NCI-H446 treated with DMSO at 0.1 percent for 48 hours (cell line): ENCODE measurements around the gene FHOD1.

Experiments
- DNase-seq: peaks from one replicate; lab custom pipeline; 2025; lab: John Stamatoyannopoulos, UW

Gene FHOD1

GRCh38 chr16:67208154-67208896 lies 39.0 kb downstream of the FHOD1 start:
- DNase-seq = no peak

- no peak for DNase-seq
Measured at GRCh38 chr16:67207249-67208091, 39.8 kb downstream of the FHOD1 start.

GRCh38 chr16:67206838-67207248 lies 40.4 kb downstream of the FHOD1 start:
- no peak for DNase-seq

- no peak for DNase-seq
Measured at GRCh38 chr16:67206129-67206837, 41.0 kb downstream of the FHOD1 start.

GRCh38 chr16:67204076-67204475 lies 43.2 kb downstream of the FHOD1 start:
- DNase-seq = no peak

- DNase-seq = no peak
Measured at GRCh38 chr16:67202956-67203493, 44.3 kb downstream of the FHOD1 start.

- no peak for DNase-seq
Measured at GRCh38 chr16:67202426-67202825, 44.9 kb downstream of the FHOD1 start.

- no peak for DNase-seq
Measured at GRCh38 chr16:67201411-67202345, 45.6 kb downstream of the FHOD1 start.

- no peak for DNase-seq
Measured at GRCh38 chr16:67200491-67200890, 46.8 kb downstream of the FHOD1 start.

GRCh38 chr16:67199808-67200198 lies 47.5 kb downstream of the FHOD1 start:
- no peak for DNase-seq

- DNase-seq = no peak
Measured at GRCh38 chr16:67199011-67199807, 48.1 kb downstream of the FHOD1 start, which contains the start of gene ELMO3. Gene ELMO3, plus strand, starts transcription at chr16:67199131. Its CDS starts 196 bp downstream, at chr16:67199327.

- no peak for DNase-seq
Measured at GRCh38 chr16:67198238-67198734, 49.0 kb downstream of the FHOD1 start.

- DNase-seq = no peak
Measured at GRCh38 chr16:67197704-67198103, 49.6 kb downstream of the FHOD1 start.

GRCh38 chr16:67196881-67197280 lies 50.4 kb downstream of the FHOD1 start:
- DNase-seq = no peak

GRCh38 chr16:67195676-67196075 lies 51.6 kb downstream of the FHOD1 start:
- no peak for DNase-seq

- no peak for DNase-seq
Measured at GRCh38 chr16:67194260-67194659, 53.0 kb downstream of the FHOD1 start.

- DNase-seq = no peak
Measured at GRCh38 chr16:67193536-67193935, 53.7 kb downstream of the FHOD1 start.

- no peak for DNase-seq
Measured at GRCh38 chr16:67192781-67193361, 54.4 kb downstream of the FHOD1 start.

GRCh38 chr16:67191995-67192681 lies 55.1 kb downstream of the FHOD1 start, which contains the start of gene E2F4:
Gene E2F4, plus strand, starts transcription at chr16:67192155. Its CDS starts 73 bp downstream, at chr16:67192228.
- peak; percentile 73 for DNase-seq
